Hematopoietic multipotent progenitor cell treated with erythropoietin and hydrocortisone succinate and interleukin-3 and kit ligand, for 8 days (in vitro differentiated cells): ENCODE results near the gene ALX4.

Experiments
- DNase-seq: peaks from one replicate; pipeline ENCODE4 v3.0.0-alpha.2; 2015

The ALX4 gene

GRCh38 chr11:44309478-44310205 lies at the start of gene ALX4:
ALX4 (minus strand) TSS chr11:44310139; CDS start chr11:44310062, 77 bp downstream.
- peak; percentile 3 for DNase-seq

GRCh38 chr11:44359162-44359561 lies 49.2 kb upstream of the ALX4 start:
- DNase-seq, result no peak

- DNase-seq, result no peak
Measured at GRCh38 chr11:44358713-44359112, 48.8 kb upstream of the ALX4 start.

- no peak for DNase-seq
Measured at GRCh38 chr11:44357711-44358110, 47.8 kb upstream of the ALX4 start.

GRCh38 chr11:44356351-44356750 lies 46.4 kb upstream of the ALX4 start:
- no peak for DNase-seq

GRCh38 chr11:44351898-44352498 lies 42.1 kb upstream of the ALX4 start:
- peak; percentile 13 for DNase-seq

GRCh38 chr11:44351006-44351660 lies 41.2 kb upstream of the ALX4 start:
- no peak for DNase-seq

- DNase-seq, result no peak
Measured at GRCh38 chr11:44349328-44349727, 39.4 kb upstream of the ALX4 start.

GRCh38 chr11:44348721-44349120 lies 38.8 kb upstream of the ALX4 start:
- no peak for DNase-seq

GRCh38 chr11:44348114-44348513 lies 38.2 kb upstream of the ALX4 start:
- no peak for DNase-seq

GRCh38 chr11:44347538-44347937 lies 37.6 kb upstream of the ALX4 start:
- DNase-seq, result no peak

GRCh38 chr11:44346983-44347382 lies 37.0 kb upstream of the ALX4 start:
- DNase-seq, result no peak

- no peak for DNase-seq
Measured at GRCh38 chr11:44345781-44346180, 35.8 kb upstream of the ALX4 start.

GRCh38 chr11:44344921-44345320 lies 35.0 kb upstream of the ALX4 start:
- no peak for DNase-seq

GRCh38 chr11:44344423-44344820 lies 34.5 kb upstream of the ALX4 start:
- no peak for DNase-seq

- DNase-seq, result no peak
Measured at GRCh38 chr11:44343778-44344422, 34.0 kb upstream of the ALX4 start.

- no peak for DNase-seq
Measured at GRCh38 chr11:44342616-44343015, 32.7 kb upstream of the ALX4 start.

GRCh38 chr11:44340656-44341055 lies 30.7 kb upstream of the ALX4 start:
- no peak for DNase-seq

GRCh38 chr11:44339530-44339883 lies 29.6 kb upstream of the ALX4 start:
- no peak for DNase-seq

GRCh38 chr11:44338698-44339529 lies 29.0 kb upstream of the ALX4 start:
- DNase-seq, result no peak

GRCh38 chr11:44338026-44338425 lies 28.1 kb upstream of the ALX4 start:
- no peak for DNase-seq

GRCh38 chr11:44335919-44336318 lies 26.0 kb upstream of the ALX4 start:
- DNase-seq, result no peak
